Fibroblast of mammary gland (primary cell): Measurements from ENCODE around the gene PPP2R2B.

ENCODE experiments used
- DNase-seq: peaks from one replicate; pipeline ENCODE4 v3.0.0-alpha.2; 2010; ENCODE audit warnings: low read depth
- H3K4me3 ChIP-seq: 2 replicates; pipeline ENCODE4 v1.5.1; 2011; ENCODE audit warnings: low read depth, mild to moderate bottlenecking, low read length, moderate library complexity; ENCODE audit not compliant: control insufficient read depth
- TF ChIP-seq, protein P1 (sequence below): conservative IDR thresholded peaks from 2 replicates; pipeline ENCODE4 v1.5.1; 2011; ENCODE audit warnings: low read depth, low read length, inconsistent platforms; ENCODE audit not compliant: control insufficient read depth, insufficient read depth

The PPP2R2B gene

DNA sequence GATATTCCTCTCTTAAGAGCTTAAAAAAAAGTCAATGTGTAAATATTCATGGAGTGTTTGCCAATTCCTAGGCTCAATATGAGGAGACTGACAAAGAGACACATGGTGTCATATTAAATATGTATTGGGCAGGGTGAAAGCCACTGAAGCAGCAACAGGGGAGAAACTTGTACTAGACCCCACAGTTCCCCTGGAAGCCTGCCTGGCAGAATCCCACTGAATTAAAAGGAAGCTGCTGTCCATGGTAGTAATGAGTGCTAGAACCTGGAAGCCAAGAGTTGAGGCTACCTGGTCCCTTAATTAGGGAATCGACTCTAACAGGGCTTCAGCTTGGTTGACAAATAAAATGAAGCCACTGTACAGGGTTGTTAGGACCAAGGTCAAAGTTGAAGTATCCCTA lies 233.2 kb downstream of the PPP2R2B start:
- no peak for DNase-seq
- TF ChIP-seq, protein P1, sequence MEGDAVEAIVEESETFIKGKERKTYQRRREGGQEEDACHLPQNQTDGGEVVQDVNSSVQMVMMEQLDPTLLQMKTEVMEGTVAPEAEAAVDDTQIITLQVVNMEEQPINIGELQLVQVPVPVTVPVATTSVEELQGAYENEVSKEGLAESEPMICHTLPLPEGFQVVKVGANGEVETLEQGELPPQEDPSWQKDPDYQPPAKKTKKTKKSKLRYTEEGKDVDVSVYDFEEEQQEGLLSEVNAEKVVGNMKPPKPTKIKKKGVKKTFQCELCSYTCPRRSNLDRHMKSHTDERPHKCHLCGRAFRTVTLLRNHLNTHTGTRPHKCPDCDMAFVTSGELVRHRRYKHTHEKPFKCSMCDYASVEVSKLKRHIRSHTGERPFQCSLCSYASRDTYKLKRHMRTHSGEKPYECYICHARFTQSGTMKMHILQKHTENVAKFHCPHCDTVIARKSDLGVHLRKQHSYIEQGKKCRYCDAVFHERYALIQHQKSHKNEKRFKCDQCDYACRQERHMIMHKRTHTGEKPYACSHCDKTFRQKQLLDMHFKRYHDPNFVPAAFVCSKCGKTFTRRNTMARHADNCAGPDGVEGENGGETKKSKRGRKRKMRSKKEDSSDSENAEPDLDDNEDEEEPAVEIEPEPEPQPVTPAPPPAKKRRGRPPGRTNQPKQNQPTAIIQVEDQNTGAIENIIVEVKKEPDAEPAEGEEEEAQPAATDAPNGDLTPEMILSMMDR: no peak
- no peak overlapping the region for H3K4me3 ChIP-seq

DNA sequence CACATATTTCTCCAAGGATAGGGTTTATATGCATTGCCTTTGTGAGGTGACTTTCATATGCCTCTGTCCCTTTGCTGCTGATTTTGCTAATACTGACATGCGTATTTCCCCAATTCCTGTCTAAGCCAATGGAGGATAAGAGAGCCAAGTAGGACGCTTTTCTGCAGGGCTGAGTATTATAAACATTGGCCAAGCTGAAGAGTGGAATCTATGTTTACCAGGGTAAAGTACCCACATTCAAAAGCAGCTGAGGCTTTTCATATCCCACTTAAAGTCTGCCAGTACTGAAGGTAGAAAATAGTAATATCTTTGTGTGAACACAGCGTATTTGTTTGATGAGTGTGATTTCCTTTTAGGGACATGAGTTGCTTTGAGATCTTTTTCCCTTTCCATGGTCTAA lies 233.7 kb downstream of the PPP2R2B start:
- TF ChIP-seq, protein P1: no peak
- DNase-seq: no peak
- no peak overlapping the region for H3K4me3 ChIP-seq

DNA sequence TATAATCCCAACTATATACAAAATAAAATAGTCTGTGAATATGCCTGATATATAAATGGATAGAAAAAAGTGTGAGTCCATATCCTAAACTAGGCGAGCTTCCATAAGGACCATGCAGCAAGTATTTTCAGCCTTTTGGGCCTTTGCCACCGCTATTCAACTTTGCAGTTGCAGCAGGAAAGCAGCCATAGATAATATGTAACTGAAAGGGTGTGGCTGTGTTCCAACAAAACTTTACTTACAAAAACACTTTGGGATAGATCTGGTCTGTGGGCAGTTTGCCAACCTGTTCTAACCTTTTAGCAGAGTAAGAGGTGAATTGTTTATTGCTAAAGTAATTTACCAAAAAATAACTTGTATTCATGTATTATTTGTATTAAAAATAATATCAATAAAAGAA lies 234.8 kb downstream of the PPP2R2B start:
- TF ChIP-seq, protein P1: no peak
- H3K4me3 ChIP-seq: no peak overlapping the region
- no peak for DNase-seq

- no peak overlapping the region for H3K4me3 ChIP-seq
- TF ChIP-seq, protein P1: no peak
- no peak for DNase-seq
These were observed 236.1 kb downstream of the PPP2R2B start for GRCh38 chr5:146642410-146642809.

DNA sequence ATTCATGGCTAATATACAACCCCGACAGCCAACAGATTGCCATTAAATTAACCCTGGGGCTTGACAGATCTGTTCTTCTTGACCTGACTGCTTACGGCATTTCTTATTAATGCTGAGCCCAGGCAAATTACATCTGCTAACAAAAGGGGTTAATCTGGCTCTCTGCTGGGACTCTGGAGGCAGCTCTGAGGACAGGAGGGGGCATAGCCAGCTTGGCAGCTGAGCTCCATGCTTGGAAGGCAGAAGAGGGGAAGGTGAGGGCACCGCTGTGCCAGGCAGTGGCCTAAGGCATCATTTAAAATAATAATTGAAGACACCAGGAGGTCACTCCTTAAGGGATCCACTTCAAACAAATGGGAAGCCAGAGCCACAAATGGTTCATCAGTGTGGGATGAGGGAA lies 236.6 kb downstream of the PPP2R2B start:
- no peak overlapping the region for H3K4me3 ChIP-seq
- DNase-seq: no peak
- TF ChIP-seq, protein P1: no peak

GRCh38 chr5:146640285-146640896 lies 238.2 kb downstream of the PPP2R2B start:
- TF ChIP-seq, protein P1: no peak
- H3K4me3 ChIP-seq: no peak overlapping the region
- DNase-seq: no peak

GRCh38 chr5:146635443-146635842 lies 243.1 kb downstream of the PPP2R2B start:
- TF ChIP-seq, protein P1: no peak
- H3K4me3 ChIP-seq: no peak overlapping the region
- DNase-seq: no peak
